Gastroesophageal sphincter (tissue), 3 donors: ENCODE results near the gene OR10G2.

Experiments used
- EP300 ChIP-seq: sonication (generic); formaldehyde crosslinking; IDR thresholded peaks from one replicate; pipeline ENCODE4 v1.6.1; 2017; ENCODE audit warnings: antibody characterized with exemption, mild to moderate bottlenecking
- POLR2AphosphoS5 ChIP-seq: sonication (generic); formaldehyde crosslinking; IDR thresholded peaks from one replicate; pipeline ENCODE4 v1.6.1; 2017; ENCODE audit warnings: antibody characterized with exemption
- TF ChIP-seq, protein P1 (sequence below), 4 experiments: fragments of 200-600 bp in 2 of 4; fragments of 450-650 bp in 2 of 4; sonication (generic) in 1 of 4; IDR thresholded peaks; one replicate each; pipeline ENCODE4 v1.5.1; 2017 to 2019; ENCODE audit warnings: antibody characterized with exemption in 4 of 4, mild to moderate bottlenecking in 2 of 4, moderate library complexity in 2 of 4

DNA sequence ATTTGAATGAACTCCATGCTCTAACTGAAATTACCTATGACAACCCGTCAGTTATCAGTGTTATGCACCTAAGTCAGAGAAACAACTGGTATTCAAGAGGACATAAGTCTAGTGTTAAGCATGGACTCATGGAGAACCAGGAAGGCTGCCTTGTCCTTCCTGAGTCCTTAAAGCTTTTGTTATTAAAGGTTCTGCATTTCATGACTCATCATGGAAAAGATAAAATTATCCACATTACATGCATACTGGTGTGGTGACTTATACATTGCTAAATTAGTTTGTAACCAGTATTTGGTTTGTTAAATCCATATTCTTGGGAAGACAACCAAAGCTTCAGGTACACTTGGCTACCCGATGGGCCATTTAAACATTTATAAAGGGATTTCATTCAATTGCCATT is 45.3 kb upstream of the OR10G2 start:
- TF ChIP-seq, protein P1, sequence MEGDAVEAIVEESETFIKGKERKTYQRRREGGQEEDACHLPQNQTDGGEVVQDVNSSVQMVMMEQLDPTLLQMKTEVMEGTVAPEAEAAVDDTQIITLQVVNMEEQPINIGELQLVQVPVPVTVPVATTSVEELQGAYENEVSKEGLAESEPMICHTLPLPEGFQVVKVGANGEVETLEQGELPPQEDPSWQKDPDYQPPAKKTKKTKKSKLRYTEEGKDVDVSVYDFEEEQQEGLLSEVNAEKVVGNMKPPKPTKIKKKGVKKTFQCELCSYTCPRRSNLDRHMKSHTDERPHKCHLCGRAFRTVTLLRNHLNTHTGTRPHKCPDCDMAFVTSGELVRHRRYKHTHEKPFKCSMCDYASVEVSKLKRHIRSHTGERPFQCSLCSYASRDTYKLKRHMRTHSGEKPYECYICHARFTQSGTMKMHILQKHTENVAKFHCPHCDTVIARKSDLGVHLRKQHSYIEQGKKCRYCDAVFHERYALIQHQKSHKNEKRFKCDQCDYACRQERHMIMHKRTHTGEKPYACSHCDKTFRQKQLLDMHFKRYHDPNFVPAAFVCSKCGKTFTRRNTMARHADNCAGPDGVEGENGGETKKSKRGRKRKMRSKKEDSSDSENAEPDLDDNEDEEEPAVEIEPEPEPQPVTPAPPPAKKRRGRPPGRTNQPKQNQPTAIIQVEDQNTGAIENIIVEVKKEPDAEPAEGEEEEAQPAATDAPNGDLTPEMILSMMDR (IDR thresholded peaks at IDR 0.05): no peak
- TF ChIP-seq EP300 (no peak), POLR2AphosphoS5 (no peak)
